GM18519 (cell line): ENCODE results near the gene NAA10.

Source experiments
- ATAC-seq: cut with Tn5 transposase; IDR thresholded peaks from one replicate; pipeline ENCODE4 v1.9.1; 2021; ENCODE audit warnings: mild to moderate bottlenecking, moderate library complexity; ENCODE audit not compliant: unreplicated experiment, low FRiP score

Gene NAA10

DNA sequence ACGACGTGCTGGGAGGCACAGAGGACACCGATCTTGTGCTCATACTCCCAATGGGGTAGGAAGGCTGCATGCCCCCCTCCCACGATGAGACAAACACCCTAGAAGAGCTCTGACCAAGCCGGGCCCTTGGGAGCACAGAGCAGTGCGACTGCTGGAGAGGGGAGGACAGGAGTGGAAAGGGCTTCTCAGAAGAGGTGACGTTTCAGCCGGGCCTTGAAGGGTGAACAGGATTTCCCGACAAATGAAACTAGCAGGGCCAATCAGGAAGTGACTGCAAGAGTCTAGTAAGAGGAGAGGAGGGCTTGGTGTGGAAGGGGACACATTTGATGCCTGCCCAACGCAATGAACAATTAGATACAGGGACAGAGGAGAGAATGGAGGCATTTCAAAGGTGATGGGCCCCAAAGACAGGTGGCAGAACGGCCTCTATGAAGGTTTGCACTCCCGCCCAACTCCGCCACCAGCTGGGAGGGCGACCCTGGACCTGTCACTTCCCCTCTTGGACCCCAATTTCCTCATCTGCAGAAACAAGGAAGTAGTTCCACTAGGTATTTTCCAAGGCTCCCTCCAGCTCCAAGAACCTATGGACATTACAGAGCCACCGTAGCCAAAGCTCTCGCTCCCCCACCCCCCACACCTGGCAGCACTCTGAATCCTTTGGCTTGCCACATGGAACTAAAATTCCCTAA, 32.8 kb upstream of the NAA10 start:
- no peak for ATAC-seq

- no peak for ATAC-seq
These were observed 32.2 kb upstream of the NAA10 start for GRCh38 chrX:153966841-153967535.

GRCh38 chrX:153966283-153966688, 31.4 kb upstream of the NAA10 start:
- ATAC-seq = no peak

DNA sequence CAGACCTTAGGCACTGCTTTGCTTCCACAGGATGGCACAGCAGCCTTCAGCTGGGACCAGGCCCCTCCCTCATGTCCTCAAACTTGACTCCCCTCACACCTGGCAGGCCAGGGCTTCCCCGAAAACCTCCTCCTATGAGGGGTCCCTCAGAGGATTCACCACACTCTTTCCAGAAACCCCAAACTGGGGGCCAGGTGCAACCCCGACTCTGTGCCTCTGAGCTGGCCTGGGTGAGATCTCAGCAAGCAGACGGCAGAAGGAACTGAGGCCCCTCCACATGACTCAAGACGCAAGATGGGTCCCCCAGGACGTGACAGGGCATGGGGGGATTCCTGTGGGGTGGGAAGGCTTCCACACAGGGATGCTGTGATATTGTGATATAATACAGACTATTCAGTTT, 30.6 kb upstream of the NAA10 start:
- no peak for ATAC-seq

- ATAC-seq = no peak
These were observed 29.3 kb upstream of the NAA10 start for GRCh38 chrX:153964105-153964504.

DNA sequence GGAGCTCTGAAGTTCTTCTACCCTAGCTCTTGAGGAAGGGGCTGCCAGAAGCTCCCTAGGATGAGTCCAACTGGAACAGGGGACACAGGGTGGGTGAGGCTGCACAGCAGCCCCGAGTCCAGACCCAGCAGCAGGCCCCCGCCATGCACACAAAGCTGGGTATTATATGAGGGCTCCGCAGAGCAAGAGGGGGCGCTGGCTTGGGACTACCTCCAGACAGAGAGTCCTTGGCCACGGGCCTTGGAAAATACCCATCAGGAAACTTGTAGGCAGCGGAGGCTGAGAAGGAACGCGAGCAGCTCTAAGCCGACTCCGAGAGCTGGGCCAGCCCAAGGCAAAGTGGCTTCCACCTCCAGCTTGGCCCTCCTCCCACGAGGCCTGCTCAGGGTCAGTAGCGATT, 28.7 kb upstream of the NAA10 start:
- no peak for ATAC-seq

GRCh38 chrX:153961292-153961691, 26.5 kb upstream of the NAA10 start:
- no peak for ATAC-seq

DNA sequence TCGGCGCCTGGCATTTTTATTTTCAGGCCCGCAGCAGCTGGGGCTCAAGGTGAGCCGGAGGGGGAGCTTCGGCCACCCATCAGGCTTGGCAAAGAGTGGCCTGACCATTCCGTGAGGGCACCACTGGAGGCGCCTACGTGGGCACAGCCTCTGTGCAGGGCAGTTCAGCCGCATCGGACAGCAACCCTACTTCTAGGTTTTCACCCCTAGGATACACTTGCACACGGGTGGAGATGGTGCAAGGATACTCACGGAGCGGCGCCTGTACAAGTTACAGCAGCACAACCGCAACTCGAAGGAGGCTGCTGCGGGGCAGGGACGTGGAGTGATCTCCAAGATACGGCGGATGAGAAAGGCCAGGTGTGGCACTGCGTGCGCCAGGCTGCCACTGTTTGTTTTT, 25.9 kb upstream of the NAA10 start:
- no peak for ATAC-seq

DNA sequence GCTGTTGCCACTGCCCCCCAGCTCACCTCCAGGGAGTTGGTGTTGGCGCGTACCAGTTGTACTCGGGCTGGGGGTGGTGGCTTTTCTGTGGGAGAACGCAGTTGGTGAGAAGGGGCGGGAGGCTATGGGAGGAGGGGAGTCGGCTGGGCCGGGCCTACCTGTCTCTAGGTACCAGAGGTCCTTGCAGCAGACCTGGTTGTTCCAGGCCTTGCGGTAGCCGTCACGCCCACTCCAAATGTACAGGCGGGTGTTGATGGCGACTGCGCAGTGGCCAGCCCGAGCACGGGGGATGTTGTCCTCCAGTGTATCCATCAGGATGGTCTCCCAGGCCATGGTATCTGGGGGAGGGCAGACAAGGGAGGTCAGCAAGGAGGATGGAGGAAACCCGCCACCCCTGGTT, 25.2 kb upstream of the NAA10 start:
- ATAC-seq = no peak

- no peak for ATAC-seq
These were observed 24.8 kb upstream of the NAA10 start for GRCh38 chrX:153959649-153960048.

DNA sequence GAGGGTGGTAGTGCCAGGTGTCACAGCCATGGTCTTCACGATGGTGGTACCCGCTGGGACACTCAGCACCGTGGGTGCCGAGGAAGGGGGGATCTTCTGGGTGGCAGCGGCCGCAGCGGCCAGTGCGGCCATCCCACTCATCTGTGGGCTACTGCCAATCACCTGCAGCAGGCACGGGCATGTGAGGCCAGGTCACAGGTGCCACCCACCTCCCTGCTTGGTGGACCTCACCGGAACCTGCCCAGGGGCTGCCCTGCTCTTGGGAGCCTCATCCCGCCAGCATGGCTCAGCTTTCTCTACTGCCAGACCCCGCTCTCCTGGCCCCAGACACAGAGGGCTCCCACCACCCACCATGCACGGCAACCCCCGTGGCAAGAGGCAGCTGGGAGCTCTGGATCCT, 23.8 kb upstream of the NAA10 start:
- ATAC-seq = no peak

DNA sequence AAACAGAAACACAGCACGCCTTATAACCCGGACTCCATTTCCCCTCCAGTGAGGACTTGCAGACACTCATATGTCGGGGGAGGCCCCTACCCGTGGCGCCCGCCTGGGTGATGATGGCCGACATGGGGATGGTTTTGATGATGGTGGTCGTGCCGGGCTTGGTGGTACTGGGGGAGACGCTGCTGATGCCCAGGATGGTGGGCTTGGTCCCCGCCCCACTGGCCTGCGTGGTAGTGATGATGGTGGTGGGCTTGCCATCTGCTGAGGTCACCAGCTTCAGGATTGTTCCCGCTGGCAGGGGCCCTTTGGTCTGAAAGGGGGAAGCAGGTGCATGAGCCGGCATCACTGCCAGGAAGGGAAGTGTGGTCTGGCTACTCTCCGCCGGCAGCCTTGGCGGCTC, 22.4 kb upstream of the NAA10 start:
- ATAC-seq = no peak

GRCh38 chrX:153956044-153956907, 21.4 kb upstream of the NAA10 start:
- no peak for ATAC-seq

GRCh38 chrX:153955228-153955732, 20.4 kb upstream of the NAA10 start:
- ATAC-seq = no peak

DNA sequence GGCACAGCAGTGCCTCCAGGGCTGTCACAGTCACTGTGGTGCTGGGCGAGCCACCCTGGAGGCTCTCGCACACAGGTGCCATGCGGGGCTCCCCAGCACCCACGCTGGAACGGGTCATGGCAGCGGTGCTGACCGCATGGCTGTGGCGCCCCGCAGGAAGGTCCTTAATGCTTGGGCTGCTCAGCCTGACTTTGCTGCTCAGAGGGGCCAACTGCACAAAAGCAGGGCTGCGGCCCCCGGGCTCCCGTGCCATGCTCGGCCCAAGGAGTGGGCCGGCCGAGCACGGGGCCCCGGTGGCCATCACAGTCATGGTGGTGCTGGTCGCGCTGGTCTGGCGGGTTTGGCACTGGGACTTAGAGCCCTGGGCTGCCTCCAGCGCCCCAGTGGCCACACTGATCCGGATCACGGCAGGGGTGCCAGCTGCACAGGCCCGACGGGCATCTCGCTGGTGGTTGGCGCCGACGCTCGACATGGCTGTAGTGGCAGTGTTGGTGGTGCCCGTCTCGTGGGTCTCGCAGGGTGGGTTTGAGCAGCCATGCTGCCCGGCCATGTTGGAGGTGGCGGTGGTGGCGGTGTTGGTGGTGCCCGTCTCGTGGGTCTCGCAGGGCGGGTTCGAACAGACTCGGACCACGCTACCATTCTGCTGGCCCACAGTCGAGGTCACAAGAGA, 19.9 kb upstream of the NAA10 start:
- no peak for ATAC-seq

- no peak for ATAC-seq
These were observed 19.2 kb upstream of the NAA10 start for GRCh38 chrX:153953892-153954557.

- no peak for ATAC-seq
These were observed 18.5 kb upstream of the NAA10 start for GRCh38 chrX:153953342-153953830.

DNA sequence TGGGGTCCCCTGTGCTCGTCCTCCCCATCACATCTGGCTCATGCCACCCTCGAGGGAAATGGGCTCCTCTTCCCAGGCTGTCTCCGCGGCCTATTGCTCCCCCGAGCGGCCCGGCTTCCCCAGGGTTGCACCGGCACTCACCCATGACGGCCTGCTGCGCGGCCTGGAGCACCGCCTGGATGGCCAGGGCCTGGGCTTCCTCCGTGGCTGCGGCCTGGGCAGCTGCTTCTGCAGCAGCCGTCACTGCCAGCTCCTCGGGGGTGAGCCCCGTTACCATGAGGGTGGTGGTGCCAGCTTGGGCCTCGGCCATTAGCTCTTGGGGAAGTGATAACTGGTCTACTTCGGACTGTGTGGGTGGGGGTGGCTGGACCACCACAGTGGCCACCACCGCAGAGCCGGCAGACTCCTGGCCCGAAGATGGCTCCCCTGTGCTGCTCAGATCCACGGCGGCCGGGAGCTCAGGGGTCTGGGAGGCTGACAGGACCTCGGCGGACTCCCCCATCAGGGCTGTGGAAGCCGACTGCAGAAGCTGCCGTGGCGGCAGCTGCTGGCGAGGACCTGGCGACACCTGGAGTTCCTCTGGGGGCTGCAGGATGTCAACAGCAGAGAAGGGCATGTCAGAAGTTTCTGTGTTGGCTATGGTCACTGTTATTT, 17.7 kb upstream of the NAA10 start:
- ATAC-seq = no peak

GRCh38 chrX:153951683-153952372, 17.0 kb upstream of the NAA10 start:
- ATAC-seq = no peak
